HT-29 (cell line): Measurements from ENCODE around the gene PCDHA5. TPM values are rescaled to one million over a fixed set of nuclear protein-coding genes. Genes with fewer than 3 reads are reported as not detected.
"Not testable (repeated sequence)": the region's sequence is repeated elsewhere in the genome, so short reads cannot be mapped to it uniquely, and the experiment has no call there.

Experiments
- DNase-seq: peaks from one replicate; pipeline ENCODE4 v3.0.0-alpha.2; 2015; ENCODE audit warnings: low spot score
- total RNA-seq: library from RNA; depleted of rRNA; stranded (reverse); fragments of >200 nt; shearing (Covaris generic); gene quantifications from 2 replicates; pipeline ENCODE4 v1.2.3, GENCODE V29; 2014

The PCDHA5 gene
- total RNA-seq, 1 experiment from 2014 or later: not detected

- DNase-seq: not testable (repeated sequence)
Observed at GRCh38 chr5:140822969-140823368, 1.6 kb downstream of the PCDHA5 start.

GRCh38 chr5:140823475-140823874 is 2.1 kb downstream of the PCDHA5 start:
- no peak for DNase-seq

GRCh38 chr5:140827704-140828361 is 6.4 kb downstream of the PCDHA5 start, which contains the start of gene PCDHA6:
PCDHA6 (plus strand) TSS chr5:140827960; CDS start chr5:140828092, 132 bp downstream.
- DNase-seq: no peak

DNA sequence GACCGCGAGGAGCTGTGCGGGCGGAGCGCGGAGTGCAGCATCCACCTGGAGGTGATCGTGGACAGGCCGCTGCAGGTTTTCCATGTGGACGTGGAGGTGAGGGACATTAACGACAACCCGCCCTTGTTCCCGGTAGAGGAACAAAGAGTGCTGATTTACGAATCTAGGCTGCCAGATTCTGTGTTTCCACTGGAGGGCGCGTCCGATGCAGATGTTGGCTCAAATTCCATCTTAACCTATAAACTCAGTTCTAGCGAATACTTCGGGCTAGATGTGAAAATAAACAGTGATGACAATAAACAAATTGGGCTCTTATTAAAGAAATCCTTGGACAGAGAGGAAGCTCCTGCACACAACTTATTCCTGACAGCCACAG is 6.9 kb downstream of the PCDHA5 start:
- no peak for DNase-seq

DNA sequence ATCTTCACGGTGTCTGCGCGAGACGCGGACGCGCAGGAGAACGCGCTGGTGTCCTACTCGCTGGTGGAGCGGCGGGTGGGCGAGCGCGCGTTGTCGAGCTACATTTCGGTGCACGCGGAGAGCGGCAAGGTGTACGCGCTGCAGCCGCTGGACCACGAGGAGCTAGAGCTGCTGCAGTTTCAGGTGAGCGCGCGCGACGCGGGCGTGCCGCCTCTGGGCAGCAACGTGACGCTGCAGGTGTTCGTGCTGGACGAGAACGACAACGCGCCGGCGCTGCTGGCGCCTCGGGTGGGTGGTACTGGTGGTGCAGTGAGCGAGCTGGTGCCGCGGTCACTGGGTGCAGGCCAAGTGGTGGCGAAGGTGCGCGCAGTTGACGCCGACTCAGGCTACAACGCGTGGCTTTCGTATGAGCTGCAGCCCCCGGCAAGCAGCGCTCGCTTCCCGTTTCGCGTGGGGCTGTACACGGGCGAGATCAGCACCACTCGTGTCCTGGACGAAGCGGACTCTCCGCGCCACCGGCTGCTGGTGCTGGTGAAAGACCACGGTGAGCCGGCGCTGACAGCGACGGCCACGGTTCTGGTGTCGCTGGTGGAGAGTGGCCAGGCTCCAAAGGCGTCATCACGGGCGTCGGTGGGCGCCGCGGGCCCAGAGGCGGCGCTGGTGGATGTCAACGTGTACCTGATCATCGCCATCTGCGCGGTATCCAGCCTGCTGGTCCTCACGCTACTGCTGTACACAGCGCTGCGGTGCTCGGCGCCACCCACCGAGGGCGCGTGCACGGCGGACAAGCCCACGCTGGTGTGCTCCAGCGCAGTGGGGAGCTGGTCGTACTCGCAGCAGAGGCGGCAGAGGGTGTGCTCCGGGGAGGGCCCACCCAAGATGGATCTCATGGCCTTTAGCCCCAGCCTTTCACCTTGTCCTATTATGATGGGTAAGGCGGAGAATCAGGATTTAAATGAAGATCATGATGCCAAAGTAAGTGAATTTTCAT is 8.4 kb downstream of the PCDHA5 start:
- not testable (repeated sequence) for DNase-seq

- no peak for DNase-seq
Observed at GRCh38 chr5:140833993-140834392, 12.6 kb downstream of the PCDHA5 start, which contains the start of gene PCDHA7. PCDHA7 (plus strand) TSS chr5:140834269; CDS start chr5:140834384, 115 bp downstream.

GRCh38 chr5:140834439-140835008 is 13.1 kb downstream of the PCDHA5 start:
- not testable (repeated sequence) for DNase-seq

GRCh38 chr5:140835622-140836510 is 14.5 kb downstream of the PCDHA5 start:
- no peak for DNase-seq

GRCh38 chr5:140840978-140841962 is 19.9 kb downstream of the PCDHA5 start, which contains the start of gene PCDHA8:
PCDHA8 (plus strand) TSS chr5:140841187; CDS start chr5:140841322, 135 bp downstream.
- DNase-seq: peak; percentile 25

- DNase-seq: no peak
Observed at GRCh38 chr5:140842798-140843733, 21.7 kb downstream of the PCDHA5 start.

GRCh38 chr5:140848139-140849102 is 27.0 kb downstream of the PCDHA5 start, which contains the start of gene PCDHA9:
PCDHA9 (plus strand) TSS chr5:140848382; CDS start chr5:140848496, 114 bp downstream.
- not testable (repeated sequence) for DNase-seq

DNA sequence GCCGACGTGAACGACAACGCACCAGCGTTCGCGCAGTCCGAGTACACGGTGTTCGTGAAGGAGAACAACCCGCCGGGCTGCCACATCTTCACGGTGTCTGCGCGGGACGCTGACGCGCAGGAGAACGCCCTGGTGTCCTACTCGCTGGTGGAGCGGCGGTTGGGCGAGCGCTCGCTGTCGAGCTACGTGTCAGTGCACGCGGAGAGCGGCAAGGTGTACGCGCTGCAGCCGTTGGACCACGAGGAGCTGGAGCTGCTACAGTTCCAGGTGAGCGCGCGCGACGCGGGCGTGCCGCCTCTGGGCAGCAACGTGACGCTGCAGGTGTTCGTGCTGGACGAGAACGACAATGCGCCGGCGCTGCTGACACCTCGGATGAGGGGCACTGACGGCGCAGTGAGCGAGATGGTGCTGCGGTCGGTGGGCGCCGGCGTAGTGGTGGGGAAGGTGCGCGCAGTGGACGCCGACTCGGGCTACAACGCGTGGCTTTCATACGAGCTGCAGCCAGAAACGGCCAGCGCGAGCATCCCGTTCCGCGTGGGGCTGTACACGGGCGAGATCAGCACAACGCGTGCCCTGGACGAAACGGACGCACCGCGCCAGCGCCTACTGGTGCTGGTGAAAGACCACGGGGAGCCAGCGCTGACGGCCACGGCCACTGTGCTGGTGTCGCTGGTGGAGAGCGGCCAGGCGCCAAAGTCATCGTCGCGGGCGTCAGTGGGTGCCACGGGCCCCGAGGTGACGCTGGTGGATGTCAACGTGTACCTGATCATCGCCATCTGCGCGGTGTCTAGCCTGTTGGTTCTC is 28.6 kb downstream of the PCDHA5 start:
- DNase-seq: not testable (repeated sequence)

DNA sequence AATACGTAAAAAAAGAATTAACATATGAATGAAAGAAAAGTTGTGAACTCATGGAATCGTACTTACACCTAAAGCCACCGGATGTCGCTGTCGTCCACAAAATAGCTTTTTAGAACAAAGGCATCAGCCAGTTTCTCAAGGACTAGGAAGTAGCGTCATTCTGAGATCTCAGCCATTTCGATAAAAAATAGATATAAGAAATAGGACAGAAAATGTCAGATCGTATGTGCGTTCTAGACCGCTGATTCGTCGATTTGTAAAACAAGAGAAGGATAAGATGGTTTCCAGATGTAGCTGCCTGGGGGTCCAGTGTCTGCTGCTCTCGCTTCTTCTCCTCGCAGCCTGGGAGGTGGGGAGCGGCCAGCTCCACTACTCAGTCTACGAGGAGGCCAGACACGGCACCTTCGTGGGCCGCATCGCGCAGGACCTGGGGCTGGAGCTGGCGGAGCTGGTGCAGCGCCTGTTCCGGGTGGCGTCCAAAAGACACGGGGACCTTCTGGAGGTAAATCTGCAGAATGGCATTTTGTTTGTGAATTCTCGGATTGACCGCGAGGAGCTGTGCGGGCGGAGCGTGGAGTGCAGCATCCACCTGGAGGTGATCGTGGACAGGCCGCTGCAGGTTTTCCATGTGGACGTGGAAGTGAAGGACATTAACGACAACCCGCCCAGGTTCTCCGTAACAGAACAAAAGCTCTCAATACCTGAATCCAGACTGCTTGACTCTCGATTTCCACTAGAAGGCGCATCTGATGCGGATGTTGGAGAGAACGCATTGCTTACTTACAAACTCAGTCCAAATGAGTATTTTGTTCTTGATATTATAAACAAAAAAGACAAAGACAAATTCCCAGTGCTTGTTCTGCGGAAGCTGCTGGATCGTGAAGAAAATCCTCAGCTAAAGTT is 34.6 kb downstream of the PCDHA5 start, which contains the start of gene PCDHA10:
TSS of gene PCDHA10 (plus strand) at position 126 of the 903 bp plus-strand sequence. CDS start at position 278, 152 bp downstream.
- DNase-seq: peak; percentile 43

- no peak for DNase-seq
Observed at GRCh38 chr5:140857177-140857986, 36.0 kb downstream of the PCDHA5 start.
